T-helper 1 cell treated with Interleukin-12 subunit alpha and Interleukin-12 subunit beta and Interleukin-4 antibody, amounts not matched to agents 30 μg/mL and 1 μg/mL, for 36 hours (primary cell): Measurements from ENCODE around the gene MT1M.
"Not testable (repeated sequence)": the region's sequence is repeated elsewhere in the genome, so short reads cannot be mapped to it uniquely, and the experiment has no call there.

Experiments
- H3K27ac Mint-ChIP-seq: one replicate; pipeline ENCODE4 v1.8.0; 2021; ENCODE audit warnings: mild to moderate bottlenecking, mixed read lengths
- H3K27me3 Mint-ChIP-seq: one replicate; pipeline ENCODE4 v1.8.0; 2021; ENCODE audit warnings: low read depth, mixed read lengths
- H3K36me3 Mint-ChIP-seq: one replicate; pipeline ENCODE4 v1.8.0; 2021; ENCODE audit warnings: low read depth, mixed read lengths
- H3K4me1 Mint-ChIP-seq: one replicate; pipeline ENCODE4 v1.8.0; 2021; ENCODE audit warnings: low read depth, mixed read lengths
- H3K4me3 Mint-ChIP-seq: one replicate; pipeline ENCODE4 v1.8.0; 2021; ENCODE audit warnings: mild to moderate bottlenecking, moderate library complexity, mixed read lengths
- H3K9me3 Mint-ChIP-seq: one replicate; pipeline ENCODE4 v1.8.0; 2021; ENCODE audit warnings: mixed read lengths

Gene MT1M

GRCh38 chr16:56645311-56645710 is 12.9 kb downstream of the MT1M start:
- Mint-ChIP-seq H3K9me3 (no peaks in the 10 kb centered on the region), H3K4me3 (no peak overlapping the region), H3K36me3 (no peaks in the 10 kb centered on the region), H3K4me1 (peaks cover 19% of the 10 kb centered on the region), H3K27ac (no peak overlapping the region), H3K27me3 (peaks cover 67% of the 10 kb centered on the region)

GRCh38 chr16:56645838-56646237 is 13.4 kb downstream of the MT1M start:
- Mint-ChIP-seq H3K36me3 (no peaks in the 10 kb centered on the region), H3K9me3 (no peaks in the 10 kb centered on the region), H3K4me1 (peaks cover 19% of the 10 kb centered on the region), H3K27ac (no peak overlapping the region), H3K4me3 (no peak overlapping the region), H3K27me3 (peaks cover 62% of the 10 kb centered on the region)

GRCh38 chr16:56647641-56648431 is 15.4 kb downstream of the MT1M start:
- no peak overlapping the region for H3K27ac Mint-ChIP-seq
- no peaks in the 10 kb centered on the region for H3K36me3 Mint-ChIP-seq
- H3K4me1 Mint-ChIP-seq, result peaks cover 12% of the 10 kb centered on the region
- H3K9me3 Mint-ChIP-seq, result no peaks in the 10 kb centered on the region
- H3K27me3 Mint-ChIP-seq, result peaks cover 65% of the 10 kb centered on the region
- no peak overlapping the region for H3K4me3 Mint-ChIP-seq

DNA sequence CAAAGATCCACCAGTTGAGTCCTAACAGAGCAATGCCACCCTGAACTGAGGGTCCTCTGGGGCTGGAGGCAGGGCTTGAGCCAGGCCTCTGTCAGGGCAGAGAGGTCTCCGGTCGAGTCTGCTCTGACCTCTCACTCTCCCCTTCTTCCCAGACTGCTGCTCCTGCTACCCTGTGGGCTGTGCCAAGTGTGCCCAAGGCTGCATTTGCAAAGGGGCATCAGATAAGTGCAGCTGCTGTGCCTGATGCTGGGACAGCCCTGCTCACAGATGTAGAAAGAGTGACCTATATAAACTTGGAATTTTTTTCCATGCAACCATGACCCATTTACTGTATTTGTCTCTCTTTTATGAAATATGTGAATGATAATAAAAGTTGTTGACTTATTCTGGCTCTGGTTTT is 16.8 kb downstream of the MT1M start:
- Mint-ChIP-seq H3K4me1 (peaks cover under 1% of the 10 kb centered on the region), H3K4me3 (no peak overlapping the region), H3K36me3 (no peaks in the 10 kb centered on the region), H3K9me3 (no peaks in the 10 kb centered on the region), H3K27ac (no peak overlapping the region), H3K27me3 (peaks cover 63% of the 10 kb centered on the region)

GRCh38 chr16:56649820-56650219 is 17.4 kb downstream of the MT1M start:
- Mint-ChIP-seq H3K4me3 (no peak overlapping the region), H3K9me3 (no peaks in the 10 kb centered on the region), H3K4me1 (no peaks in the 10 kb centered on the region), H3K36me3 (no peaks in the 10 kb centered on the region), H3K27me3 (peaks cover 59% of the 10 kb centered on the region), H3K27ac (no peak overlapping the region)

DNA sequence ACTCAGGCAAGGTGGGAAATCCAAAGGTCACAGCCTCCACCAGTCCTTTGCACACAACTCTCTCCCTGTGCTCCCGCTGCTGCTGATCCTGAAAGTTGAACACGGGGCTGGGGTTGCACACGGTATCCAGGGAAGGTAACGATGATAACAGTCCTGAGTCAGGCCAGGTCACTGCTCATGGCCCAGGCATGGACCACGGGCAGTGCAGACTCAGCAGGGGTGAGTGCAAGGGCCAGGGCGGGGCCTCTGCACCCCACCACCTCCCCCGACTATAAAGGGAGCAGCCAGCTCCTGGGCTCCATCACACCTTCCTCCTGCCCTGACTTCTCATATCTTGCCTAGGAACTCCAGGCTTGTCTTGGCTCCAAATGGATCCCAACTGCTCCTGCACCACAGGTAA is 19.1 kb downstream of the MT1M start, which contains the start of gene MT1B:
MT1B (plus strand) TSS at position 301 of the 400 bp plus-strand sequence; CDS start at position 369, 68 bp downstream.
- no peaks in the 10 kb centered on the region for H3K9me3 Mint-ChIP-seq
- H3K4me1 Mint-ChIP-seq, result no peaks in the 10 kb centered on the region
- H3K4me3 Mint-ChIP-seq, result no peak within 1 kb of the TSS
- no peak within 1 kb of the TSS for H3K27ac Mint-ChIP-seq
- peaks cover 46% of the 10 kb centered on the region for H3K27me3 Mint-ChIP-seq
- H3K36me3 Mint-ChIP-seq, result no peaks in the 10 kb centered on the region

DNA sequence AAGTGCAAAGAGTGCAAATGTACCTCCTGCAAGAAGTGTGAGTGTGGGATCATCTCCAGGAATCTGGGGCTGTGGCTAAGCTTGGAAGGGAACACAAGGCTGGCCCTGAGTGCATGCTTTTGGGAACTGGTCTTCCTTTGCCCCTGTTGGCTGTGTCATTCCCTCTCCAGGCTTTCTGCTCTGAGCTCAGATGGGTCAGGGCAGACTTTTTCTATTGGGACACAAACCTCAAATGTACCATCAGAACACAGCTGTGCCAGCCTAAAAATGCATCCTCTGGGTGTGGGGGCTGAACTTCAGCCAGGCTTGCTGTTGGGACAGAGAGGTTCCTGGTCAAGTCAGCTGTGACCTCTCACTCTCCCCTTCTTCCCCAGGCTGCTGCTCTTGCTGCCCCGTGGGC is 20.1 kb downstream of the MT1M start:
- H3K27ac Mint-ChIP-seq, result no peak overlapping the region
- H3K4me3 Mint-ChIP-seq, result no peak overlapping the region
- peaks cover 38% of the 10 kb centered on the region for H3K27me3 Mint-ChIP-seq
- H3K4me1 Mint-ChIP-seq, result peaks cover 4% of the 10 kb centered on the region
- peaks cover 1% of the 10 kb centered on the region for H3K36me3 Mint-ChIP-seq
- no peaks in the 10 kb centered on the region for H3K9me3 Mint-ChIP-seq

DNA sequence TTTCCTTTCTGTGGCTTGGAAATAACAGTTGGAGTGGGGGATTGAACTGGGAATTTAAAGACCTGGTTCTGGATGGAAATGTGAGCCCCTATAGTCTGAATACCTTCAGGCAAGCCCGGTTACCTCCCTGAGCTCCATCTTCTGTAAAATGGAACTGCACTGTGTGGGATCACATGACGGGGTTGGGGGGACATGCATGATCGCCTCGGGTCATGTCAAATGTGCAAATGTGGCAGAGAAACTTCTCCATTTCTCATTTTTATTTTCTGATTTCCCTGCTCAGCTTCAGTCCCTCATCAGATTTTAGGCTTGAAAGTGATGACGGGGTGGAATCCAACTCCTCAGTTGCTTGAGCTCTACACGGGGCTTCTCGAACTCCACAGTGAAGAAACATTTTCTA is 20.8 kb downstream of the MT1M start:
- H3K27me3 Mint-ChIP-seq, result peaks cover 34% of the 10 kb centered on the region
- no peaks in the 10 kb centered on the region for H3K9me3 Mint-ChIP-seq
- H3K27ac Mint-ChIP-seq, result no peak overlapping the region
- H3K36me3 Mint-ChIP-seq, result peaks cover 1% of the 10 kb centered on the region
- no peak overlapping the region for H3K4me3 Mint-ChIP-seq
- H3K4me1 Mint-ChIP-seq, result peaks cover 8% of the 10 kb centered on the region

DNA sequence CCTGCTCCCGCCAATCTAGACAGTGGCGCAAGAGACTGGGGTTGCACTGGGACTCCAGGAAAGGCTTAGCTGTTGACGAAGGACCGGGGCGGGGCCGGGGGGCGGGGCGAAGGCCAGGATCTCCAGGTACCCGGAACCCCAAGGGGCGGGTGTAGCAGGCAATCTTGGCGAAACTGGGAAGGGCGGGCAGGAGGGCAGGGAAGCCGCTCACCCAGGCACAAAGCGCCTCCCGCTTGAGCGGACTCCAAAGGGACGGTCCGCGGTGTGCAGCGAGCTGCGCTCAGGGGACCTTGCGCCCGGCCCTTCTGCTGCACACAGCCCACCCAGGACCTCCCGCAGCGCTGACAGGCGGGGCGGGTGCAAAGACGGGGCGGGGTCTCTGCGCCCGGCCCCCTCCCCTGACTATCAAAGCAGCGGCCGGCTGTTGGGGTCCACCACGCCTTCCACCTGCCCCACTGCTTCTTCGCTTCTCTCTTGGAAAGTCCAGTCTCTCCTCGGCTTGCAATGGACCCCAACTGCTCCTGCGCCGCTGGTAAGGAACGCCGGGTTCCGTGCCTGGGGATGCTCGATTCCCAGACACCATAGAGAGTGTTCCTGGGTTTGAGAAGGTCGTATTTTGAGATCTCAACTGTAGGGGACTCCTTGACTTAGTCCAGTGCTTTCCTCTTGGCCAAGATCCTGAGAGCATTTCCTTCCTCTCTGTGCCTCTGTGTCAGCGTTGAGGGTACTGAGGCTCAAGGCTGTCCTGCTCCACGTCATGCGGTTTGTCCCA is 25.3 kb downstream of the MT1M start, which contains the start of gene MT1F:
MT1F (plus strand) TSS at position 405 of the 772 bp plus-strand sequence; CDS start at position 505, 100 bp downstream.
- Mint-ChIP-seq H3K9me3 (no peaks in the 10 kb centered on the region), H3K4me1 (peaks cover 18% of the 10 kb centered on the region), H3K4me3 (peak within 1 kb of the TSS; percentile 95), H3K27me3 (peaks cover 28% of the 10 kb centered on the region), H3K36me3 (peaks cover 6% of the 10 kb centered on the region), H3K27ac (peak within 1 kb of the TSS; percentile 88)

GRCh38 chr16:56658327-56658875 is 25.9 kb downstream of the MT1M start:
- Mint-ChIP-seq H3K27ac (peak overlapping the region; percentile 88), H3K9me3 (no peaks in the 10 kb centered on the region)

GRCh38 chr16:56662357-56663354 is 30.2 kb downstream of the MT1M start:
- Mint-ChIP-seq H3K4me1 (peaks cover 27% of the 10 kb centered on the region), H3K4me3 (peak overlapping the region; percentile 81), H3K27ac (no peak overlapping the region), H3K27me3 (peaks cover 48% of the 10 kb centered on the region), H3K36me3 (peaks cover 6% of the 10 kb centered on the region), H3K9me3 (no peaks in the 10 kb centered on the region)

More at GRCh38 chr16:56658327-56658875, 25.9 kb downstream of the MT1M start:
- H3K27me3 Mint-ChIP-seq, result peaks cover 26% of the 10 kb centered on the region
- peaks cover 7% of the 10 kb centered on the region for H3K36me3 Mint-ChIP-seq
- H3K4me1 Mint-ChIP-seq, result peaks cover 22% of the 10 kb centered on the region
- H3K4me3 Mint-ChIP-seq, result peak overlapping the region; percentile 95

GRCh38 chr16:56664506-56664905 is 32.0 kb downstream of the MT1M start:
- Mint-ChIP-seq H3K9me3 (no peaks in the 10 kb centered on the region), H3K27ac (no peak overlapping the region), H3K4me1 (peaks cover 31% of the 10 kb centered on the region), H3K27me3 (peaks cover 65% of the 10 kb centered on the region), H3K36me3 (peaks cover 10% of the 10 kb centered on the region), H3K4me3 (no peak overlapping the region)

DNA sequence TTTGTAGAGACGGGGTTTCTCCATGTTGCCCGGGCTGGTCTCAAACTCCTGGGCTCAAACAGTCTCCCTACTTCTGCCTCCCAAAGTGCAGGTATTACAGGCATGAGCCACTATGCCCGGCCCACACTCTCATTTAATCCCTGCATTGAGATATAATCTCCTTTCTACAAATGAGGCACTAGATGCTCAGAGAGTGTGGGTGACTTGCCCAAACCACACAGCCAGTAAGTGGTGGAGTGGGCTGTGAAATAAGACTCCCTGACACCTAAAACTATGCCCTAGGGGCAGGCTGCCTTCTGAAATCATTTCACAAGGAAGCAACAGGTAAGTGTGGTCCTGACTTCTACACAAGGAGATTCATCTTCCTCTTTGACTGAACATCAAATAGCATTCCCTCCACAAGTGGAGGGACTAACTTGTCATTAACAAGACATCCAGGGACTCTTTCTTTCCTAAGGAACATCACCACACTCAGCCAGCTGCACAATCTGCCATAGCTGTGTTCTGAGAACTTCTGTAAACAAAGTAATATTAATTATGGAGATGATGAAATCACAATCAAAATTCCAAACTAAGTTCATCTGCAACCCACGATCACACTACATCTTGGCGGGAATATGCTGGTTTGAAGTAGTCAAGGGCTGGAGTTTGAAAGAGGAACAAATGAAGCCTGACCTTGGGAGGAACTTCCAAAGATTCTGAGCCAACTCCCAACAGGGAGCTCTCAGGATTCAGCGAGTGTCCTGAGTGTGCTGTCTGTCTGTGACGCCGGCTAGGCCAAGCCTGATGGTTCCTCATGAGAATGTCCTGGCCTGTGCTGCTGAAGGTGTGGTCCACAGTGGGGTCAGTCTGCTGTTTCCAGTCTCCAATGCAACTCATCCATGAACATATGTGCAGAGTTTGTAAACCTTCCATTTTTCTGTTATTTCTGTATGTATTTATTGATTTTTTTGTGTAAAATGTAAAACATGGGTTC is 33.1 kb downstream of the MT1M start:
- H3K36me3 Mint-ChIP-seq, H3K9me3 Mint-ChIP-seq, H3K4me3 Mint-ChIP-seq, H3K27ac Mint-ChIP-seq: not testable (repeated sequence)
- Mint-ChIP-seq H3K4me1 (peaks cover 34% of the 10 kb centered on the region), H3K27me3 (peaks cover 70% of the 10 kb centered on the region)
